GM18517 (cell line): ENCODE data around the gene SLC1A3.

ENCODE experiments used
- ATAC-seq: cut with Tn5 transposase; IDR thresholded peaks from one replicate; pipeline ENCODE4 v1.9.1; 2021; ENCODE audit warnings: mild to moderate bottlenecking, moderate library complexity; ENCODE audit not compliant: unreplicated experiment

Gene SLC1A3

GRCh38 chr5:36599986-36600779 lies 6.2 kb upstream of the SLC1A3 start:
- no peak for ATAC-seq

GRCh38 chr5:36600917-36601527 lies 5.4 kb upstream of the SLC1A3 start:
- ATAC-seq = no peak

- ATAC-seq = no peak
These were observed 3.6 kb upstream of the SLC1A3 start for GRCh38 chr5:36602704-36603321.

GRCh38 chr5:36605241-36605640 lies 1.2 kb upstream of the SLC1A3 start:
- no peak for ATAC-seq

DNA sequence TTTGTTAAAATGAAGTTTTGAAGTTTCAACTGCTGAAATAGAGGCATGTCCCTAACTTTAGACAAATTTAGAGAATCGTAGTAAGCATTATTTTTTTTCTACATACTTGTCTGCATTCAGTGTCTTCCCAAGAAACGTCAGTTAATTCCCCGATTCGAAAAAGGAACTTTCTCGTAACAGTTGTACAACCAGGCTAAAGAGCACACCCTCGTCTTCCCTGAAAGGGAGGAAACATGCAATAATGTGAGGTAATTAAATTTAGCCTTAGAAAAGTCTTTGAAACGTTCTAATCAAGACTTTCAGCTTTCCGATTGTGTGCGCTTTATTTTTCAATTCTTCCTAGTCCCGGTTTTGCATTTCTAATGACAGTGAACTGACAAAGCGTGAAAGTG lies 374 bp upstream of the SLC1A3 start:
- ATAC-seq = no peak

- ATAC-seq = no peak
These were observed 737 bp downstream of the SLC1A3 start for GRCh38 chr5:36607114-36607571.

DNA sequence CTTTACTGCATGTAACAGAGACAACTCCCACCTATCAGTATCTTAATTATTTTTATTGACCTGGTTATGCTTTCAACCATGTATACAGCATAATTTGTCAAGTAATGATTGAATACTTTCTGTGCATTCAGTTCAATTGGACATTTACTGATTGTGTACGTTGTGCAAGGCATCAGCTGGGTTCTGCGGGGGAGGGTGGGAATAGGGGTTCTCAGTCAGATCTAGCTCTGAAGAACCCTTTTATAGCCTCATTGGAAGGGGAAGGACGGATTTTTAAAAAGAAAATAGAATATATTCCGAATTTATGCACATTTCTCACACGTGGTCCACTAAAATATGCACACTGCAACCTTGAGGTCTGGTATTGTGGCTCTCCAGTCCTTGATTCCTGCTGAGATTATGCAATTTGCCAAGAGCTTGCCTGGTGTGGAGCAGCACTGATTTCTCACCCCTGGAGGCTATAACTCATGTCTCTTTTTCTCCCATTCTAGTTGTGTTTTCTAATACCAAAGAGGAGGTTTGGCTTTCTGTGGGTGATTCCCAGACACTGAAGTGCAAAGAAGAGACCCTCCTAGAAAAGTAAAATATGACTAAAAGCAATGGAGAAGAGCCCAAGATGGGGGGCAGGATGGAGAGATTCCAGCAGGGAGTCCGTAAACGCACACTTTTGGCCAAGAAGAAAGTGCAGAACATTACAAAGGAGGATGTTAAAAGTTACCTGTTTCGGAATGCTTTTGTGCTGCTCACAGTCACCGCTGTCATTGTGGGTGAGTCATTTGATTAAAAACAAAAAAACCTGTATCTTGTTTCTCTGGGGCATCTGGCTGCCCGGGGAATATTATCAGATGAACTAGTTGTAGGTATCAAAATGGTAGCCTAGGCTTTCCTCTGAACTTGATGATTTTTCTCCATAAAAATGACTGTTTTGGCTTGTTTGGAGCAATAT lies 1.7 kb downstream of the SLC1A3 start:
- no peak for ATAC-seq

- no peak for ATAC-seq
These were observed 4.2 kb downstream of the SLC1A3 start for GRCh38 chr5:36610621-36611020.

- ATAC-seq = no peak
These were observed 5.3 kb downstream of the SLC1A3 start for GRCh38 chr5:36611520-36612274.

DNA sequence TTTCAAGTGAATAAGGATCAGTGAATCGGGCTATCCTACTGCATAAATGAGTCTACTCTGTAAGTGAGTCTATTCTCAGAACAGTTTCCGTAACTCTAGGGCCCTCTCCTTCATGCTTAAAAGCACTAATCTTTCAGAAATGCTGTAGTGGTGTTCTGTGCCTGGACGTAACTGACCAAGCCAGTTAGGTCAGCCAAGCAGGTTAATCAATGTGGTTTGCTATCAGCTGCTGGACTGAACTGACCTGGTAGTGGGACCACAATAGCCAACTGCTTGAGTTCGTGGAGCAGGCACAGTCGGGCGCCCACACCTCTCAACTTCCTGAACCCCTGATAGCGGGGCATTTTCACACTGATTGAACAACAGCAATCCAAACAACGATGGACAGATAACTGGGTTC lies 6.8 kb downstream of the SLC1A3 start:
- no peak for ATAC-seq

GRCh38 chr5:36613771-36614656 lies 7.6 kb downstream of the SLC1A3 start:
- no peak for ATAC-seq

DNA sequence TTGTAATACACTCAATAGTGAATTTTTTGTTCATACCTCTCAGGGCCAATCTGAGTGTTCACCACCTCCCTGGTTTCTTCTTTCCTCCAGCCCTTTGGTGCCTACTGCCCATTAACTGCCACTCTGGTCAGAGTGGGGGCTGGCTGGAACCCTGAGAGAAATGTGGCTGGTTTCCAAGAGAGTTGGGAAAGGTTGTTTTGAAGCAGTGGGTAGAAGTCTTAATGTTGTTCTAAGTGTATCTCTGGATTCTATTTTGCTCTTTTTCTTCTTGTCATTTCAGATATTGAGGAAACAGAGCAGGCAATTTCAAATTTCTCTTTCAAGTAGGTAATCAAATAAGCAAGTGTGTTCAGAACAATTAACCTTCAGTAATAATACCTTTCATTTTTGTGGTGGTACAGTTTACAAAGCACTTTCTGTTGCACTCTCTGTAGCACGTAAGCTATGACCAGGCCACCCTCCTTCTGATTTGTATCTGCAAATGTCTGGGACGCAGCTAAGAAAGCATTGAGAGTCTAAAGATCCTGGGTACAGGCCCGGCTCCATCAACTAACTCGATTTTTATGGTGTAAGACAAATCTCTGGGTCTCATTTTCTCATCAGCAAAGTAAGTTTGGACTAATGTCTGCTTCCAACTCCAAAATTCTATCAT lies 8.4 kb downstream of the SLC1A3 start:
- no peak for ATAC-seq

DNA sequence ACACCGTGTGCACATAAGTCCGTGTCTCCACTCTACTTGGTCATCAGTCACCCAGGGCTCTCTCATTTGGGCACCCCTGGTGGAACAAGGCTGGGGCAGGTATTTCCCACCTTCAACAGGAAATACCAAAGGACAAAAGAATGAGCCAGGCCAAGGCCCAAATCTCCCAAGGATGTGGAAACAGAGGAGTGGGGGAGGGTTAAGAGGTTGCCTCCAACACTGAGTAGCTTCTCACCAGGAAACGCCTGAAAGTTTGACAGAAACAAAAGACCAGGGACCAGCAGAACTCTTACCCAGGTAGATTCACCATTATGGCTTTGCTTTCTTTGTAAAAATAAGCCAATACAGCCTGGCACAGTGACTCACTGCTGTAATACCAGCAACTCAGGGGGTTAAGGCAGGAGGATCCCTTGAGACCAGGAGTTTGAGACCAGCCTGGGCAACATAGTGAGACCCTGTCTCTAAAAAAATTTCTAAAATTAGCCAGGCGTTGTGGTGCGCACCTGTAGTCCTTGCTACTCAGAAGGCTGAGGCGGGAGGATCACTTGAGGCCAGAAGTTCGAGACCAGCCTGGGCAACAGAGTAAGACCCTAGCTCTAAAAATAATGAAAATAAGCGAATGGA lies 12.7 kb downstream of the SLC1A3 start:
- ATAC-seq = no peak

DNA sequence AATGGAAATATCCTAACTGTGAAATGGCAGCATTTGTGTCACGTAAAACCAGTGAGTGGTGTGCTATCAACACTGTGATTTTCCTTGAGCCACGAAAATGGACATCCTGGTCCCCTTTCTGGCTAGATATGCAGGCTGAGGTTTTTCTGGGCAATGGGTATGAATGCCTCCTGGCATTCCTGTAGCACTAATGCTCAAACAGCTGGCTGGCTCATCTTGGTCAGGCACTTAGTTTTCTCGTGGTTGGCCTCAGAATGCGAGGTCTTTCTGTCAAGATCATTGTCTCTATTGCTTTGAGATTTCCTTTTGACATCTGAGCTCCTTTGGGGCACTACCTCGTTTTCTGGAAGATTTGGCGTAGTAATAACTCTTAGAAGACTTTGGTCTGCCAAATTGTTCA lies 15.6 kb downstream of the SLC1A3 start:
- no peak for ATAC-seq

DNA sequence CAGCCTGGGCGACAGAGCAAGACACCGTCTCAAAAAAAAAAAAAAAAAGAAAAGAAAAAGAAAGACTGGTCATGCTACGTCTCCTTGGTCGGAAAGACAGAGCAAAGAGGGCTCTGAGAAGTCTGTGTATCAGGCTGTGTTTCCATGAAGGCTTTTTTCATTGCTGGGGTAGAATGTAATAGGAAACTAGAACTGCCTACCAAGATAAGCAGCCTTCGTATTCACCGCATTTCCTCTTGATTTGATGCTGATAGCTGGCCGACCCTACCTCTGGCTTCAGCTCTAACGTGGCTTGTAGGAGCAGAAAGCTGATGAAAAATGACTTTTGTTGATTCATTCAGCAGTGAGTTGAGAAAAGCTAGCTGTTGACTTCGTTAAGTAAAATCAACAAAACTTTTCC lies 17.4 kb downstream of the SLC1A3 start:
- ATAC-seq = no peak

DNA sequence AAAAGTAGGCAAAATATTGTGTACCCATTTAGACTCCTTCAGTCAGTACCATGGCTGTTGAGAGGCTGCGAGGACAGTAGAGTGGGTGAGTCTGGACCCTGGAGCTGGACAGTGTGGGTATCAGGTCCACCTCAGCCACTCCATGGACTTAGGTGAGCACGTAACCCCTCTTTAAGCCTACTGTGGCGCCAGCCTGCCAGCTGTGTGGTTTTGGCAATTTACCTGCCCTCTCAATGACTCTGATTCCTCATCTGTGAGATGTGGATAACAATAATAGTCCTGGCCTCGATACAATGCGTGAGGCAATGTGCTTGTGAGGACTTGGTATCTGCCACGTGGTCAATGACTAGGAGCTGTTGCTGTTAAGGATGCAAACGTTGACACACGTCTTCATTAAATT lies 17.9 kb downstream of the SLC1A3 start:
- no peak for ATAC-seq

DNA sequence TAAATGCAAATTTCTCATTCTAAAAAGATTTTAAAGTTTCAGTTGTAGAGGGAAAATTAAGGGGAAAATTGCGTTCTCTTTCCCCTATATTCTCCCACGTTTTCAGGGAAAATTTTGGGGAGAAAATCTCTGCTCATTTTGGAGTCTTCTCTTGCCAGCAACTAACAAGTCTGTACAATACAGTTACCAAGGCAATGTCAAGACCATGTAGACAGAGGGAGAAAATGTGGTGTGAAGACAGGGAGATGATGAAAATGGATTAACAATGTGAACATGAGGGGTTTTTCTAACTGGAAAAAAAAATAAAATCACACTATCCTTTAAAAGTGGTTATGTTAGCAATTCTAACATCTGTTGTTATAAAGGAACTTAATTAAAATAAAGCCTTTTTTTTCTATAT lies 22.3 kb downstream of the SLC1A3 start:
- ATAC-seq = no peak

- no peak for ATAC-seq
These were observed 23.3 kb downstream of the SLC1A3 start for GRCh38 chr5:36629729-36630128.
